ENCODE data around the gene ZNF581. TPM values are rescaled to one million over a fixed set of nuclear protein-coding genes. Genes with fewer than 3 reads are reported as not detected.

ZNF581 gene
- total RNA-seq, 1 experiment from 2014 or later: 65.1 TPM

DNA sequence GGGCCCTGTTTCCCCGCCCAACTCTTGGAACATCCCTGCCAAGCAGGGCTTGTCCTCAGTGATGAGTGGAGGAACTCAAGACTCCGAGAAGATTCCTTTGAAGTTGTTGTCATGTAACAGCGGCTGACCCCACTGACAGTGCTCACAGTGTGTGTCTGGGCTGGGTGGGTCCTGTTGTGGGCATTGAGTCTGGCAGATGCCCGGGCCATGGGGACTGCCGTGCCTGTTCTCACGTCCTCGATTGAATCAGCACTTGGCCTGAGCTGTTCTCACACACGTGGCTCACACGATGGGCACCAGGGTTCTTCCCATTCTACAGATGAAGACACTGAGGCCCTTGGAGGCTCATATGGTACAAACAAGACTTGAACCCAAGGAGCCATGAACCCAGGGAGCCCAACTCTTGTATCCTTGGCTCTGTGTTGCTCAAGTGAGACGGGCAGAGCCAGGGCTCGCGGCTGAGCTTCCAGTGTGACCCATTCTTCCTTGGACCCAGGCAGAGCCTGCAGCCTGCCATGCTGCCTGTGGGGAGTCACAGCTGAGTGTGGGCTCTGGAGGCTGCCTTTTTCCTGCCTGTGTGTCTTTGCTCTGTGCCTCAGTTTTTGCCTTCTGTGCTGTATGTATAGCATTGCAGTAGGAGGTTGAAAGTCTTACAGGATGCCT lies 23.0 kb downstream of the ZNF581 start:
- no peak overlapping the region for H2BK15ac ChIP-seq (ENCODE audit: low read depth, low read length)
- no peaks in the 10 kb centered on the region for H3K27me3 Mint-ChIP-seq (ENCODE audit: low read depth)
- H3K23ac ChIP-seq (ENCODE audit: insufficient read length, low read depth, low read length): no peak overlapping the region
- WGBS (ENCODE audit: extremely low coverage, insufficient read length, low lambda C conversion rate): no CpG with 5 or more reads among the region's 12 CpGs
- H3K4me1 Mint-ChIP-seq: peaks cover 11 to 12% of the 10 kb centered on the region in 2 experiments
- H4K8ac ChIP-seq (replicated peaks; ENCODE audit: insufficient read length, low read depth, low read length): no peak overlapping the region
- no peaks in the 10 kb centered on the region for H3K9me3 Mint-ChIP-seq
- no peak overlapping the region for H3T11ph ChIP-seq (ENCODE audit: low read length)
- H3K4me1 ChIP-seq (ENCODE audit: insufficient read depth, low read length): no peaks in the 10 kb centered on the region
- H2BK5ac ChIP-seq (ENCODE audit: insufficient read length, low read length): no peak overlapping the region
- DNase-seq: no peak
- no peak overlapping the region for H3K4ac ChIP-seq (ENCODE audit: low read depth, low read length)
- TF ChIP-seq, protein P1, sequence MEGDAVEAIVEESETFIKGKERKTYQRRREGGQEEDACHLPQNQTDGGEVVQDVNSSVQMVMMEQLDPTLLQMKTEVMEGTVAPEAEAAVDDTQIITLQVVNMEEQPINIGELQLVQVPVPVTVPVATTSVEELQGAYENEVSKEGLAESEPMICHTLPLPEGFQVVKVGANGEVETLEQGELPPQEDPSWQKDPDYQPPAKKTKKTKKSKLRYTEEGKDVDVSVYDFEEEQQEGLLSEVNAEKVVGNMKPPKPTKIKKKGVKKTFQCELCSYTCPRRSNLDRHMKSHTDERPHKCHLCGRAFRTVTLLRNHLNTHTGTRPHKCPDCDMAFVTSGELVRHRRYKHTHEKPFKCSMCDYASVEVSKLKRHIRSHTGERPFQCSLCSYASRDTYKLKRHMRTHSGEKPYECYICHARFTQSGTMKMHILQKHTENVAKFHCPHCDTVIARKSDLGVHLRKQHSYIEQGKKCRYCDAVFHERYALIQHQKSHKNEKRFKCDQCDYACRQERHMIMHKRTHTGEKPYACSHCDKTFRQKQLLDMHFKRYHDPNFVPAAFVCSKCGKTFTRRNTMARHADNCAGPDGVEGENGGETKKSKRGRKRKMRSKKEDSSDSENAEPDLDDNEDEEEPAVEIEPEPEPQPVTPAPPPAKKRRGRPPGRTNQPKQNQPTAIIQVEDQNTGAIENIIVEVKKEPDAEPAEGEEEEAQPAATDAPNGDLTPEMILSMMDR (conservative IDR thresholded peaks at IDR 0.05): no peak
- H3K4me2 ChIP-seq (ENCODE audit: insufficient read depth, insufficient read length, low read length): no peak overlapping the region
- peaks cover 73 to 92% (median 89%) of the 10 kb centered on the region in 3 experiments for H3K36me3 Mint-ChIP-seq (ENCODE audit: insufficient read depth in 1 of 3, low read depth in 3 of 3)
- H2AK5ac ChIP-seq (ENCODE audit: insufficient read length, low read length): no peak overlapping the region
- no peaks in the 10 kb centered on the region for H4K20me1 ChIP-seq (ENCODE audit: control insufficient read depth, insufficient read depth, insufficient read length)
- H3K79me1 ChIP-seq (ENCODE audit: insufficient read depth, low read depth, low read length, poor library complexity, severe bottlenecking): no peaks in the 10 kb centered on the region
- H3K56ac ChIP-seq (ENCODE audit: insufficient read length, low read depth, low read length): no peak overlapping the region
- H3K27ac Mint-ChIP-seq: no peak overlapping the region; a peak in 1 of 7 replicates
- H2BK20ac ChIP-seq (ENCODE audit: low read depth, low read length, poor library complexity, severe bottlenecking): no peak overlapping the region
- no peak overlapping the region for H4K91ac ChIP-seq (ENCODE audit: insufficient read length, low read depth, low read length)
- no peak overlapping the region for H4K5ac ChIP-seq (ENCODE audit: insufficient read length, low read depth, low read length)
- no peaks in the 10 kb centered on the region for H3K27me3 ChIP-seq (ENCODE audit: insufficient read depth, low read length)
- no peak overlapping the region for H3K9ac ChIP-seq (ENCODE audit: extremely low read depth, insufficient read length, low read length)
- H3K23me2 ChIP-seq (ENCODE audit: insufficient read length, low read depth, low read length, poor library complexity, severe bottlenecking): no peaks in the 10 kb centered on the region
- no peak overlapping the region for H3K4me3 Mint-ChIP-seq
- no peak overlapping the region for H3K27ac ChIP-seq (ENCODE audit: insufficient read length, low read depth, low read length)
- H2BK12ac ChIP-seq (ENCODE audit: insufficient read length, low read depth, low read length): no peak overlapping the region
- H2BK120ac ChIP-seq (ENCODE audit: low read depth, low read length, poor library complexity, severe bottlenecking): no peak overlapping the region
- H2AFZ ChIP-seq (ENCODE audit: low read length): no peak overlapping the region
- H3K18ac ChIP-seq (ENCODE audit: insufficient read length, low read depth, low read length): no peak overlapping the region
- no peaks in the 10 kb centered on the region for H3K9me3 ChIP-seq (ENCODE audit: control insufficient read depth, low read depth, low read length)
- H3K79me2 ChIP-seq (ENCODE audit: insufficient read depth, low read length): peaks cover 7% of the 10 kb centered on the region; the same call in 1 of the 2 replicates
- H3K14ac ChIP-seq (ENCODE audit: insufficient read depth, low read length): no peak overlapping the region

All from H9 (cell line).